ENCODE data around the gene KLHL8.
"Not testable (repeated sequence)": the region's sequence is repeated elsewhere in the genome, so short reads cannot be mapped to it uniquely, and the experiment has no call there.

The KLHL8 gene

DNA sequence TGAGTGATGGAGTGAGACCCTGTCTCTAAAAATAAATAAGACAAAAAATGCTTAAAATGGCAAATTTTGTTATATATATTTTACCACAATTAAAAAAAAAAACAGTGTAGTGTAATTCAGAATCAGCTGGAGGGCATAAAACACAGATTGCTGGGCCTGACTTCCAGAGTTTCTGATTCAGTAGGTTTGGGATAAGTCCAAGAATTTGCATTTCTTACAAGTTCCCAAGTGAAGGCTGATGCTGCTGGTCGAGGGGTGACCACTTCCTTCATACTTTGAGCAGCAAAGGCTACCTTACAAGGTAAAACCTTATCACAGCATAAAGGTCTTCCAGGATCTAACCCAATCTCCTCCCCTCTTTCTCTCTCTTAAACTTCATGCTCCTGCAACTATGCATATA lies 40.7 kb downstream of the KLHL8 start:
- no peak for DNase-seq (ENCODE audit: low spot score)

DNA sequence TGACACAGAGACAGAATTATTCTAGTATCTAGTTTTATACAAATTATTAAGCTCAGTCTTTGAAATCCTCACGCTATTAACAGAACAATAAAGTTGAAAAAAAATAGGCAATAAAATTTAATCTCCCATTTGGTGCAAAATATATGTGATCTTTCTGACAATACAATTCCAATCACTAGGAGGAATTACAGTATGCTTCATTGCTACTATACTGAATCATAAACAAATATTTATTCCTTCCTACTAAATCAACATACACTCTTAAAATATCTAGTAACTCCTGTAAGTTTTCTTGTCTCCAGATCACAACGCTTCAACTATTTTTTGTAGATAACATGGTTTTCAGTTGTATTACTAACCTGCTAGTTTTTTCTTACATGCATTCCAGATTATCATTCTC lies 45.7 kb downstream of the KLHL8 start:
- DNase-seq (ENCODE audit: low spot score) = no peak

DNA sequence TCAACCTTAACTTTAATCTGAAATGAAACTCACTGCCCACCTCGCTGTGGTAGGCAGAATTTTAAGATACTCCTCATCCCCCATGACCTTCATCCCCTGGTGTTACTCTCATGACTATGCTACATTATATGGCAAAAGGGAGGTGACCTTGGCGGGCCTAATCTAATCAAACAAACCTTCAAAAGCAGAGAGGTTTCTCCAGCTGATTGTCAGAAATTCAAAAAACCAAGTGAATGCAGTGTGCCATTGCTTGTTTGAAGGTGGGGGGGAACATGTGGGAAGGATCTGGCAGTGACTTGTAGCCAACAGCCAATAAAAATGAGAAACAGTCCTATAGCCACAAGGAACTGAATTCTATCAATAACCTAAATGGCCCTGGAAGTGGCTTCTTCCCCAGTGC lies 48.5 kb downstream of the KLHL8 start:
- no peak for DNase-seq (ENCODE audit: low spot score)

DNA sequence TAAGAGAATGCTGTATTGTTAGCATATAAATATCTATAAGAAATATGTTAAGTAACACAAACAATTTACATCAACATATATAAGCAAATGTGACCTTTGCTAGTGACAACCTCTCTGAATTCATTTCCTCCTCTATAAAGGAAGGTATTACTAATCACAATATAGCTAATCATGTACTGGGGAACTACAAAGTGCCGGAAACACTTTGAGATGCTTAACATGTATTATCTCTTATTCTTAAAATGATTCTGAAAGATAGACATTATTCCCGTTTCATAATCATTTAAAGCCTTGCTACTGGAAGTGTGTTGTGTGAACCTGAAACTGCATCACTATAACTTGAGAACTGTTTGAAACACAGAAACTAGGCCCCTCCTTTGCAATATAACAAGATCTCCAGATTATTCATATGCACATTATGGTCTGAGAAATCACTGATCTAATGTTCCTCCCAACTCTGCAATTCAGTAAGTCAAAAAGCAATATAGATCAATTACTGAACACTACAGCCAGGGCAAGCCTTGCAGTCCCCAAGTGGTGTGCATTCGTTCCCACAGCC lies 54.0 kb downstream of the KLHL8 start:
- DNase-seq (ENCODE audit: low spot score) = no peak

DNA sequence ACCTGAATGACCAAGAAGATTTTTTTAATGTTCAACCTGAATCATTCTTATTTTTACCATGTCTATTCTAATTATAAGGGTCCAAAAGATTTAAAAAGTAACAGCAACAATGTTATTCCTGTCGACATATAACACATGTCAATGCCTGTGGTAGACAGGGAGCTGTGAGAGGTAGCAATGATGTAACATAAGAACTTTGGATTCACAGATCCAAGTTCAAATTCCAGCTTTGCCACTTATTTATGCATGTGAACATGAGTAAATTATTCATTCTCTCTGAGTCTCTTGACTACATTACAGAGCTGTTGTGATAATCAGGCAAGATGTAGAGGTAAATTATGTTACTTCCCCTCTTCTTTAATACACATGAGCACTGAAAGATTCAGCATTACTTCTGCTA lies 54.5 kb downstream of the KLHL8 start:
- DNase-seq (ENCODE audit: low spot score) = no peak

DNA sequence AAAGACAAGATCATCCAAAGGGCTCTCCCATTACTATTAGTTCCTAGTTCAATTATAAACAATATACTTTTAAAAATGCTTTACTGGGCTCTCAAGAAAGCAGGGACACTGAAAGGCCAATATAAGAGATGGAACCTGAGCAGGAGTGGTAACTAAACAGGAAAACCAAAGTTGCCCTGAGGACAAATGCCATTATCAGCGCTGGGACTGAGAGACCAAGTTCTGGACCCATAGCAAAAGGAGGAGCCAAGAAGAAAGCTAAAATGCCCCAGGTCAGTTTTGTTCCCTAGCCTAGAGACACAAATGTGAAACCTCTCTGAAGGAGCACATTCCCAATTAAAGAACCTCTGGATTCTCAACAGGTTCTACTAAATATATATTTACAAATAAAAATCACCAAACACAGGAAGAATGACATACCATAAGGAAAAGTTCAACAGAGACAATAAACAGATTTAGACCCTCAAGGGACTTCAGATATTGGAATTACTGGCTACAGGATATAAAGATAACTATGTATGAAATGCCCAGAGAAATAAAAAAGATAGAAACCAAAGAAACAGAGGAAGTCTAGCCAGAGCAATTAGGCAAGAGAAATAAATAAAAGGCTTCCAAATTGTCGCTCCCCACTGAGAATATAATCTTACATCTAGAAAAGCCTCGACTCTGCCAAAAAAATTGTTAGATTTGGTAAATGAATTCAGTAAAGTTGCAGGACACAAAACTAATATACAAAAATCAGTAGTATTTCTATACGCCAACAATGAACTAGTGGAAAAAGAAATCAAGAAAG lies 67.1 kb downstream of the KLHL8 start:
- no peak for DNase-seq (ENCODE audit: low spot score)

DNA sequence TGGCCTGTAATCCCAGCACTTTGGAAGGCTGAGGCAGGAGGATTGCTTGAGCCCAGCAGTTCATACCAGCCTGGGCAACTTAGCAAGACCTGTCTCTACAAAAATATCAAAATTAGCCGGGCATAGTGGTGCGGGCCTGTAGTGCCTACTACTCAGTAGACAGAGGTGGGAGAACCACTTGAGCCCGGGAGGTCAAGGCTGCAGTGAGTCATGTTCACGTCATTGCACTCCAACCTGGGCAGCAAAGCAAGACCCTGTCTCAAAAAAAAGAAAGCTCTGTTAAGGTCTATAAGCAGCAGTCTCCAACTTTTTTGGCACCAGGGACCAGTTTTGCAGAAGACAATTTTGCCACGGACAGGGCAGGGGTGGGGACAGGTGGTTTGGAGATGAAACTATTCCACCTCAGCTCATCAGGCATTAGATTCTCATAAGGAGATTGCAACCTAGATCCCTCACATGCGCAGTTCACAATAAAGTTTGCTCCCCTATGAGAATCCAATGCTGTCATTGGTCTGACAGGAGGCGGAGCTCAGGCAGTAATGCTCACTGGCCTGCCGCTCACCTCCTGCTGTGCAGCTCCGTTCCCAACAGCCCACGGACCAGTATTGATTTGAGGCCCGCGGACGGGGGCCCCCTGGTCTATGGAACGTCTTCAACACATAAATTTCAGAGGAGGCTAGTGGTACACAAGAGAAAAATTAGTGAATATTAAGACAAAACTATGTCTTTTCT lies 67.9 kb downstream of the KLHL8 start:
- no peak for DNase-seq (ENCODE audit: low spot score)

DNA sequence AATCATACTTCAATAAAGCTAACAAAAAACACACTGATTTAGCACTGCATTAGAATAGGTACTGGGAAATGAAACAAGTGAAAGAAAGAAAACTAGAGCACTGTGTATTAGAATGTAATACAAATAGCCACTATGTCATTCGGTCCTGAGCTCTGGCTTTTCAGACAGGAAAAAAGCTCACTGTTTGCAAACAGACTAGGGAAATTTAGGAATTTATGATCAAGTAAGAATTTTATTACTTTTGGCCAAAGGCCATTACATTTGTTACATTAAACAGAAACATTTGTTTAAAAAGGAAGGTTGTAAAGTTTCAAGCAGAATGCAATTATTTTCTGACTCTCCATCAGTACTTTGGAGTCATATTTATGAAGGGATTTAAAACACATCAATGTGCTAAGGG lies 68.7 kb downstream of the KLHL8 start:
- no peak for DNase-seq (ENCODE audit: low spot score)

DNA sequence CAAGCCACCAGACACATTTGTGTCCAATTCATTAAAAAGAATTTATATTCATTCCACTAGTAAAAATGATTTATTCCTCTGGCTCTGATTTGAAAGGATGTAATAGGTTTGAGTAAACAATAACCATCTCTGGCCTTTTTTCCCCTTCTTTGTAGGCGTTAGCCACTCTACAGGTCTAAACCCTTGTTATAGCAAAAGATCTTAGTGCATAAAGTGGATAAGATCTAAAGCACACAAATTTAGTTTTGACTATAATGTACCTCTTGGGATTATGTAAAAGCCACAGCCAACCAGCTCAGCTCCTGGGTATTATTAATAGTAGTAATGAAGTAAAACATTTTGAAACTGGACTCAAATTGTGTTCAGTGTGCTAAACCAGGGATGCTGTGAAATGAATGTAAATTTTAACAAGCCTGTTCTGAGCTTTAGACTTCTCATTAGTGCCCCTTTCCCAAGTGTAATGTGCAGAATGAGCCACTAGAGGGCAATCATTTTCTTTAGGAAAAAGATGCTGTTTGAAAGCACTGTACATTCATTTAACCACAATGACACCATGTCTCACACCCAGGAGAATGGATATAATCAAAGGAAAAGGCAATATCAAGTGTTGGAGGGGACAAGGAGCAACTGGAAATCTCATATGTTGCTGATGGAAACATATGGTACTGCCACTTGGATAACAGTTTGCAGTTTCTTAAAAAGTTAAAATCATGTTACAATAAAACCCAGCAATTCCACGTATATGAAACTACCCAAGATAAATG lies 69.7 kb downstream of the KLHL8 start:
- peak; percentile 64 for DNase-seq (ENCODE audit: low spot score)

DNA sequence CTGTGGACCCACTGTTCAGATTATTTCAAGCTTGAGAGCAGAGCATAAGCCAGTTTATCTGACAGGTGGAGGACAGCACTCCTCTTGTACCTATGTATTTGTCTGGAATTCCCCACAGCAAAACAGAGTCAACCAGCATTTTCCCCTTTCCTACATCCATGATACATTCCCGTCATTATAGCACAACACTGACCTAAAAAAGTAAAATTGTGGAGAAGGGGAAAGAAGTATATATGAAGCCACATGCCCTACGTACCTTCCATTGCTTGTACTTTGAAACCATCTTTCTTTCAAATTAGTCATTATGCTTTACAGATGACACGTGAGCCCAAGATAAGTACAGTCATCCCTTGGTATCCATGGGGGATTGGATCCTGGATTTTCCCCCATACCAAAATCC lies 73.3 kb downstream of the KLHL8 start:
- DNase-seq (ENCODE audit: low spot score) = no peak

DNA sequence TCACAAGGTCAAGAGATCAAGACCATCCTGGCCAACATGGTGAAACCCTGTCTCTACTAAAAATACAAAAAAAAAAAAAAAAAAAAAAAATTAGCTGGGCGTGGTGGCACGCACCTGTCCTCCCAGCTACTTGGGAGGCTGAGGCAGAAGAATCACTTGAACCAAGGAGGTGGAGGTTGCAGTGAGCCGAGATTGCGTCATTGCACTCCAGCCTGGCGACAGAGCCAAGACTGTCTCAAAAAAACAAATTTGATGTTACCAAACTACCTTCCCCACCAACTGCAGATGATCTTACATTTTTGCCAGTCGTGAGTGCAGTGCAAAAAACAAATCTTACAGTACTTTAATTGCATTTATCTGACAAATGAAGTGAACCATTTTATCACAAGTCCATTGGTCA lies 74.5 kb downstream of the KLHL8 start:
- DNase-seq (ENCODE audit: low spot score) = not testable (repeated sequence)

DNA sequence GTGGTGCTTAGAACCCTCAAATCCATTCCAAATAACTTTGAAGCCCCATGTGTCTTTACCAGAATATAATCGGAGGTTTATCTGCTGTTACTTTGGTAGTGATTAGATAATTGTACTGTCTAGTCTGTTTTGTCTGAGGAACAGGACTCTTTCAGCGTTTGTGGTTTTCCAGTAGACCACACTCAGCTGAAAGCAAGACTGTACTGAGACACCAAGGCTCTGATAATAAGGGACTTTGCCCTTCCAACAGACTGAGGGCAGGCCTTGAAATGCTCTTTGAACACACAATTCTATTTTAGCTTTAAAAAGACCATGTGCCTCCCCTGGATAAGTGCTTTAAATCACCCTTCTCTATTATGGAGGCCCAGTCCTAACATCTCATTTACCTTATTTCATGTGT lies 76.1 kb downstream of the KLHL8 start:
- no peak for DNase-seq (ENCODE audit: low spot score)

DNA sequence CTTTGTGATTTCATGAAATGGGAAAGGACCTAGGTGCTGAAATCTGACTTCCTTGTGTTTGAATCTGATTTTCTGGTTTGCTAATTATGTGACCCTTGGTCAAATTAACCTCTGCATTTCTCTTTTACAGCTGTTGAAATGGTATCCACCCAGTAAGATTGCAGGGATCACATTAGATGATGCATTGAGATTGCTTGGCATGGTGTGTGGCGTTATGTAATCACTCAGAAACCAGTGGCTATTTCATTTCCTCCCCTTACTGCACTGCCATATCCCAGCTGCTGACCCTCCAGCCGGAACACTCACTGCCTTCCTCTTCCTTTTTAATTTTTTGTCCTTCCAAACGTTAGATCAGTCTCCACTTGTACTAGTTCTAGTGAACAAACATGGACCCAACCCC lies 79.0 kb downstream of the KLHL8 start:
- no peak for DNase-seq (ENCODE audit: low spot score)

DNA sequence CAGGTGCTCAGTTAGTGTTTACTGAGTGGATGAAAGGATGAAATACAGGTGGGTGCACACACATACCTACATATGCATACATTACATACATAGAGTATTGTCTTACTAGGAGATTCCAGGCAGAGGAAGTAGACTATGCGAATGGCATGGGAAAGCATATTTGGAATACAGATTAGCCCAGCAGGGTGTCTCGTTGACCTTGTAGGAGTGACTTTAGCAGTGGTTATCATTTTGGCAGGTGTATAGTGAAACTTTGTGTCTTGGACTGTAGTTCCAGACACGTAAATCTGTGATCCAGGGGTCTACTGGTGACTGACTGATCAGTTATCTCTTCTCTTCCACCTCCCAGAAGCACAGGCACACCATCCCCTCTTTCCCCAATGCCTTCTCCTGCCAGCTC lies 86.3 kb downstream of the KLHL8 start:
- no peak for DNase-seq (ENCODE audit: low spot score)

DNA sequence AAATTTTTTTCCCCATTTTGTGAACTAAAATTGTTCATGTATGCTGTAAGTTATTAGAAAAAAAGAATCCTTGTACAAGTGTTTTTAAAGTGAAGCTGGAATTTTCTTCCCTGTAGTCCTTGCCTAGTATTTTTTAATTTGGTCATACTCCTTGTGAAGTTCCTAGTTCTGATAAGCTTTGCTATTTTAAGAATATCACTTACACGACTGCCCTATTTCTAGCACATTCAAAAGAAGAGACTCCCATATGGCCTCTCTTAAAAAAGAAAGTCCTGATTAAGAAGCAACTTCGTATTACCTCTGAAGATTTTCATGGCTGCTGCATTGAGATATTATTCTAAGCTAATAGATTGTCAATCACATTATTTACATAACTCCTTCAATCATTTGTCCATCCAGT lies 87.2 kb downstream of the KLHL8 start:
- DNase-seq (ENCODE audit: low spot score) = no peak

DNA sequence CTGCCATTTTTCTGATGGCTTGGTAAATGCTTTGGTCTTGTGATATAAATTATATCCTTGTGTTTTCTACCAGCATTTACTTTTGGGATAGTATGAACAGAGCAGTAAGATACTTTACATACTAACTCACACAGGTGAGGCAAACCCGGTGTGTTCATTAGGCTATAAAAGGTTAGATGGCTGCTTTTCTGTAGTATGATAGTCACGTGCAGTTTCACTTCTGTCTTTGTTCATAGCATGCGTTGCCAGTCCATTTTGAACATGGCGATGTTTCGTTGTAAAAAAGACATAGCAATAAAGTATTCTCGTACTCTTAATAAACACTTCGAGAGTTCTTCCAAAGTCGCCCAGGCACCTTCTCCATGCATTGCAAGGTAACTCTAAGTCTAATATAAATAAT lies 88.4 kb downstream of the KLHL8 start:
- DNase-seq (ENCODE audit: low spot score) = no peak

DNA sequence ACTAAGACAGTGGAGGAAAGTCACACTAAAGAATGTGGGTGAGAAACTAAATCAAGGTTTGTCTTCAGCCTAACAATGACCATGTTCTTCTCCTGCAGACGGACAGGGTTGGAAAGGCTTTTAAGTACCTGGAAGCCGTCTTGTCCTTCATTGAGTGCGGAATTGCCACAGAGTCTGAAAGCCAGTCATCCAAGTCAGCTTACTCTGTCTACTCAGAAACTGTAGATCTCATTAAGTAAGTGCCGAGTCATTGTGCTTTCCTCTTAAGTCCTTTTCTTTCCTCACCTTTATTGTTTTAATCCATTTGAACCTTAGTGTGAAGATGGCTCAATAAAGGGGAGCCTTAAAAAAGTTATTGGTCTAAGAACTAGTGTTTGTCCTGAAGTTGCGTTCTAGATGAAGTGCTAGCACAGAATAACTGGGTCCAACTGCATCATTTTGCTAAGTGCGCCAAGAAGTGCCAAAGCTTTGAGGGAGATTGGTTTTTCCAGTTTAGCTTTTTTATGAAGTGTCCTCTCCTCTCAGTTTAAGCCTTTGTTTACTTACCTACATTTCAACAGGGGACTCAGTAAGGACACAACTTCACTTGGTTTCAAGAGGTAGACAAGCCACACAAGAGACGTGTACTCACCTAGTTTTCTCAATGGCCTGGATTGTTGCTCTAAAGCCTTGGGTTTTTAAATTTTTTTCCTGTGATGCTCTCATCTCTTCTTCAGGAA lies 89.3 kb downstream of the KLHL8 start:
- no peak for DNase-seq (ENCODE audit: low spot score)

DNA sequence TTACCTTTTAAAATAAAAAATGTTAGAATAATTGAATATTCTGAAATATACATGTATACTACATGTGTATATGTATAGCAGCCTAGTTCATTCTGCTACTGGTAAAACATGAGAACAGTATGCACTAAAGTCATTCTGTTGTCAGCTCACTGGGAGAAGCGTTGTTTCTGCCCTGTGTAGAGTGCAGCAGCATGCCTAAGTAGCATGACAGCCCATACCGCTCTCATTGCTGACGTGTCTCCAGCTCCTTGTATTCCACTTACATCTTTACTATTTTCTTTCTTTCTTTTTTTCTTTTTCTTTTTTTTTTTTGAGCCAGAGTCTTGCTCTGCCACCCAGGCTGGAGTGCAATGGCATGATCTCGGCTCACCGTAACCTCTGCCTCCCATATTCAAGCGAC lies 90.7 kb downstream of the KLHL8 start:
- no peak for DNase-seq (ENCODE audit: low spot score)

DNA sequence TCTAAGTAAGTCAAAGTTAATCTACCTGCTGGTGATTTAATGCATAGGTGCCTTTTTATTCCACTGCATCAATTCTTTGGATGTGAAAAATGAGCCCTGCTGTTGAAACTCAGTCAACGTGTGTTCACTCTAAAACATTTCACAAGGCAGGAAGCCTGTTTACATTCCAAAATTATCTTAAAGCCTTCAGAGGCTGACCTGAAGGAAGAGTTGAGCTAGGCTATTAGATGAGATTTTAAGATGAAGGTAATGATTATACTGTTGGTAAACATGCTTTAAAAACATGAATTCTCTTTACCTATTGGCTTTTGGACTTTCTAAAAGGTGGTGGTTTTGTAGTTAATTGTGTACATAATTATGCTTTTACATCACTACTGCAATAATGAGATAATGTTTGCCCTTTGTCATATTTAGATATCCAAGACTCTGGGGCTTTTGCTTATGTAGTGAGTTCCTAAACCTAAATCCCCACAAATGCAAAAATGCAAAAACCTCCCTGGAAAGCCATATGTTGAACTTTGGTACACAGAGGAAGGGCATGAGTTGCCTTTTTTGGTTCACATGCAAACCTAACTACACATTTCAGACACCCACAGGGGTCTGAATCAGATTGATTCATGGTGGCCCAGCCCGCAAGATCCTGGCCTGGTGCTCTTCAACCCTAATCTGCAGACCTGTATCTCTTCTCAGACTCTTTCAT lies 92.3 kb downstream of the KLHL8 start:
- no peak for DNase-seq (ENCODE audit: low spot score)

DNA sequence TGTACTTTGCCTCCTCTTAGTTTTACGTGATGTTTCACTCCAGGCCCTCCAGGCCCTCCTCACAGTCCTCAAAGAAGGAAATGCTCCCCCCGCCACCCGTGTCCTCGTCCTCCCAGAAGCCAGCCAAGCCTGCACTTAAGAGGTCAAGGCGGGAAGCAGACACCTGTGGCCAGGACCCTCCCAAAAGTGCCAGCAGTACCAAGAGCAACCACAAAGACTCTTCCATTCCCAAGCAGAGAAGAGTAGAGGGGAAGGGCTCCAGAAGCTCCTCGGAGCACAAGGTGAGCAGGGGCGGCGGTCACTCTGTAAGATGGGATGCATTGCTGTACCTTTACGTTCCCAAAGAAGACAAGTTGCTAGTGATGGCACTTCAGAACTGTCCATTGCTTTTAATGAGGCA lies 94.4 kb downstream of the KLHL8 start:
- no peak for DNase-seq (ENCODE audit: low spot score)

DNA sequence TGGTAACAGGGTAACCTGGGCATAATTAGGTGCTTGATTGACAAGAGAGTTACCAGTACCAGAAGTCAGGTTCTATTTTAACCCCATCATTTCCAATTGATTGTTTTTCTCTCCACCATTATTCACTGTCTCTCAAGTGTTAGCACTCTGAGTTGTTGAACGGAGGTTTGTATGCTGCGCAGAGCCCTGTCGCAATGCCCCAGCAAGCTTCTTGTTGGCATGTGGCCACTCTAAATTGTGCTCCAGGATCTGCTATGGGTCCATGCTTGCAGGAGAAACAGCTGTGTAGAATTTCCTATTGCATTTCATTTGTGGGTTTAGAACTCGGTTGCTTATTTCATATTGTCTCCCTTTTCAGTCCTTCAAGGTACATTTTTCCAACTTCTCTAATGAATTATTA lies 98.2 kb downstream of the KLHL8 start:
- DNase-seq (ENCODE audit: low spot score) = no peak
